ENCODE measurements around the gene LINS1.

Gene LINS1, protein sequence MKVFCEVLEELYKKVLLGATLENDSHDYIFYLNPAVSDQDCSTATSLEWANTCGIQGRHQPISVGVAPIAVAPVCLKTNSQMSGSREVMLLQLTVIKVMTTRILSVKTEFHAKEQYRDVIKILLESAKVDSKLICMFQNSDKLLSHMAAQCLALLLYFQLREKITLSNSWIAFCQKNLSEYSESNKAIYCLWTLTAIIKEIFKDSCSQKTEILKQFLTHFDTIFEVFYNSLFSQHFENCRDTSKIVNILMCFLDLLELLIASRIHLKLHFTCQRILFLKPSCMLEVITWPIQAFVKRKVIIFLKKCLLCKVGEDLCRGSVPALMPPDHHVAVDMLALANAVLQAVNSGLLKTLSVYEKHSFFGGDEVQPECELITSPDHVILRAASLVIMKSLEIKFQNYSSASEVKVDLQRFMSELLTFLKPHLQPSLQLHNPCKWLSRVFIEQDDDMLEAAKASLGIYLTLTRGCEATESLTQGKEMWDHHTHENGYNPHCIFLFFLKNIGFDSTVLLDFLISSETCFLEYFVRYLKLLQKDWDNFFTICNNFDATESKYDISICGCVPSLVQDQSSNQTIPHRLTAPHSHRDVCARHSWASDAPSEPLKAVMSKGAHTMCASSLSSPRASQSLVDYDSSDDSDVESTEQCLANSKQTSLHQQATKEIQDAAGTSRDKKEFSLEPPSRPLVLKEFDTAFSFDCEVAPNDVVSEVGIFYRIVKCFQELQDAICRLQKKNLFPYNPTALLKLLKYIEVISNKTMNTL

GRCh38 chr15:100602064-100602822, at the start of gene LINS1, which contains the start of gene ASB7:
Gene LINS1 (minus strand): TSS chr15:100602184. CDS start chr15:100580842, 21,342 bp downstream.
Gene ASB7 (plus strand): TSS chr15:100602589. CDS start chr15:100612217, 9,628 bp downstream.
- TF ChIP-seq, protein P1, sequence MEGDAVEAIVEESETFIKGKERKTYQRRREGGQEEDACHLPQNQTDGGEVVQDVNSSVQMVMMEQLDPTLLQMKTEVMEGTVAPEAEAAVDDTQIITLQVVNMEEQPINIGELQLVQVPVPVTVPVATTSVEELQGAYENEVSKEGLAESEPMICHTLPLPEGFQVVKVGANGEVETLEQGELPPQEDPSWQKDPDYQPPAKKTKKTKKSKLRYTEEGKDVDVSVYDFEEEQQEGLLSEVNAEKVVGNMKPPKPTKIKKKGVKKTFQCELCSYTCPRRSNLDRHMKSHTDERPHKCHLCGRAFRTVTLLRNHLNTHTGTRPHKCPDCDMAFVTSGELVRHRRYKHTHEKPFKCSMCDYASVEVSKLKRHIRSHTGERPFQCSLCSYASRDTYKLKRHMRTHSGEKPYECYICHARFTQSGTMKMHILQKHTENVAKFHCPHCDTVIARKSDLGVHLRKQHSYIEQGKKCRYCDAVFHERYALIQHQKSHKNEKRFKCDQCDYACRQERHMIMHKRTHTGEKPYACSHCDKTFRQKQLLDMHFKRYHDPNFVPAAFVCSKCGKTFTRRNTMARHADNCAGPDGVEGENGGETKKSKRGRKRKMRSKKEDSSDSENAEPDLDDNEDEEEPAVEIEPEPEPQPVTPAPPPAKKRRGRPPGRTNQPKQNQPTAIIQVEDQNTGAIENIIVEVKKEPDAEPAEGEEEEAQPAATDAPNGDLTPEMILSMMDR (IDR thresholded peaks at IDR 0.05): peak; percentile 42
- peaks cover 22% of the 10 kb centered on the region for H3K36me3 ChIP-seq
- H3K4me3 ChIP-seq (ENCODE audit: low read depth in 1 of 2, low read length in 1 of 2): peak within 1 kb of the TSS; percentile 89 to 100
- H3K27me3 ChIP-seq: no peaks in the 10 kb centered on the region
- peak within 1 kb of the TSS; percentile 97 for H3K27ac ChIP-seq
- peaks cover 32 to 47% of the 10 kb centered on the region in 2 experiments for H3K4me1 ChIP-seq (ENCODE audit: control insufficient read depth in 1 of 2, insufficient read depth in 1 of 2, low read depth in 1 of 2, low read length in 1 of 2)
- H3K9me3 ChIP-seq: no peaks in the 10 kb centered on the region

GRCh38 chr15:100651253-100651652, 49.3 kb upstream of the LINS1 start:
- H3K4me1 ChIP-seq (ENCODE audit: control insufficient read depth in 1 of 2, insufficient read depth in 1 of 2, low read depth in 1 of 2, low read length in 1 of 2): peaks cover 5 to 9% of the 10 kb centered on the region in 2 experiments
- H3K9me3 ChIP-seq: no peaks in the 10 kb centered on the region
- peaks cover 47% of the 10 kb centered on the region for H3K36me3 ChIP-seq
- H3K27ac ChIP-seq: no peak overlapping the region
- TF ChIP-seq, protein P1 (IDR thresholded peaks at IDR 0.05): no peak
- no peaks in the 10 kb centered on the region for H3K27me3 ChIP-seq
- H3K4me3 ChIP-seq (ENCODE audit: low read depth in 1 of 2, low read length in 1 of 2): no peak overlapping the region

DNA sequence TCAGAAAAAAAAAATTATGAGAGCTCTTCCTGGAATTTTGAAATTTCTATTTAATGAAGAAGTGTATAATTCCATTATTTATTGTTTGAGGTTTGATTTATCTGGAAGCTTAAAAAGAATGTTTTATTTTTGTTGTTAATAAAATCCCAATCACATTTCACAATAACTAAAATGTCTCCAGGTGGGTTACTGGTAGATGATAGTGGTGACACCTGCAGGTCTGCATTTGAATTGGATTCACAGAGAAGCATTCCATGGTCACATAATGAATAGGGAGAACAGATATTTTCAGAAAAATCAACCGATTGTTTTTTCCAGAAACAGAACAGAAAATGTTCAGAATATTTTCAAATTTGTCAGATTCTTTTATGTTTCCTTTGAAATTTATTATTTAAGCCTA, 48.7 kb upstream of the LINS1 start:
- H3K4me3 ChIP-seq (ENCODE audit: low read depth in 1 of 2, low read length in 1 of 2): no peak overlapping the region
- peaks cover 11 to 15% of the 10 kb centered on the region in 2 experiments for H3K4me1 ChIP-seq (ENCODE audit: control insufficient read depth in 1 of 2, insufficient read depth in 1 of 2, low read depth in 1 of 2, low read length in 1 of 2)
- peaks cover 47% of the 10 kb centered on the region for H3K36me3 ChIP-seq
- TF ChIP-seq, protein P1 (IDR thresholded peaks at IDR 0.05): no peak
- no peaks in the 10 kb centered on the region for H3K9me3 ChIP-seq
- no peaks in the 10 kb centered on the region for H3K27me3 ChIP-seq
- H3K27ac ChIP-seq: no peak overlapping the region

DNA sequence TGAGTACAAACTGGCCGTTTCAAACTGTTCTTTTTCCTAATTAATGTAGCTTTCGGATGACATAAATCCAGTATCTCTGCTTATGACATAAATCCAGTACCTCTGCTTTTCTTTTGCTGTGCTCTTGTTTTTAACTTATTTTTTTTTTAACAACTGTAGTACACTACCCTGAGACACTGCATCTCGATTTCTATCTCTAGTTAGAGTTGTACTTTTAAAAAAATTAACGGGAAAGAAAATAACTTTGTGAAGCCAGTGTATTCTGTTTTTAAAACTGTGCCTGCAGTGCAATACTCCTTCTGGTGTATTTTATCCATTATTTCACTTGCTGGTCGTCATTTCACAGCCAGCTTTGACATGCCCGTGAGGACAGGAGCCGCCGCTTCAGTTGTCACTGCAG, 47.0 kb upstream of the LINS1 start:
- peaks cover 21 to 32% of the 10 kb centered on the region in 2 experiments for H3K4me1 ChIP-seq (ENCODE audit: control insufficient read depth in 1 of 2, insufficient read depth in 1 of 2, low read depth in 1 of 2, low read length in 1 of 2)
- no peak overlapping the region for H3K27ac ChIP-seq
- TF ChIP-seq, protein P1 (IDR thresholded peaks at IDR 0.05): no peak
- H3K4me3 ChIP-seq (ENCODE audit: low read depth in 1 of 2, low read length in 1 of 2): no peak overlapping the region
- no peaks in the 10 kb centered on the region for H3K9me3 ChIP-seq
- no peaks in the 10 kb centered on the region for H3K27me3 ChIP-seq
- peaks cover 47% of the 10 kb centered on the region for H3K36me3 ChIP-seq

DNA sequence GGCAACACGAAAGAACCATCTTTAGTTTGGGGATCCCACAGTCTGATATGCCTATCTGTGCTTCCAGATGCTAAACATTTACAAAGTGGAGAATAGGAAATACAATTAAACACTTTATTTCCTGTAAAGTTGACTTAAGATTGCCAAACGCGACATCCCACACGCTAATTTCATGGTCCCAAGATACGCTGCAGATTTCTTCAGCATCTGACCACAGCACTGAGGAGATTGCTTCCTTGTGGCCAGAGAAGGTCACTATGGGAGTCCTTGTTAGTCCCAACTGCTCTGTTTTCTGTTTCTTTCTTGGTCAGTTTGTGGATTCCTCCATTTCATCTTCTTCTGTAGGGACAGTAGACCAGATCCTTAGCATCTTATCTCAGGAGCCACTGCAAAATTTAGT, 43.7 kb upstream of the LINS1 start:
- Histone ChIP-seq H3K27me3 (no peaks in the 10 kb centered on the region), H3K4me1 (ENCODE audit: control insufficient read depth in 1 of 2, insufficient read depth in 1 of 2, low read depth in 1 of 2, low read length in 1 of 2) (peaks cover 47 to 65% of the 10 kb centered on the region in 2 experiments), H3K27ac (peak overlapping the region; percentile 42), H3K4me3 (ENCODE audit: low read depth in 1 of 2, low read length in 1 of 2) (no peak overlapping the region), H3K36me3 (peaks cover 30% of the 10 kb centered on the region), H3K9me3 (no peaks in the 10 kb centered on the region)
- TF ChIP-seq, protein P1 (IDR thresholded peaks at IDR 0.05): no peak

Measured in neutrophil (primary cell).